Subcutaneous abdominal adipose tissue (tissue), 5 donors: ENCODE data around the gene SEH1L.
"Not testable (repeated sequence)": the region's sequence is repeated elsewhere in the genome, so short reads cannot be mapped to it uniquely, and the experiment has no call there.

Experiments
- H3K27ac ChIP-seq: one replicate; pipeline ENCODE4 v1.7.0; 2013; ENCODE audit warnings: low read depth, mild to moderate bottlenecking, inconsistent platforms, low read length, moderate library complexity
- H3K27me3 ChIP-seq, 5 donors: one replicate each; pipeline ENCODE4 v1.7.0; 2013; ENCODE audit warnings: low read length in 5 of 5, inconsistent platforms in 1 of 5; ENCODE audit not compliant: control insufficient read depth in 5 of 5, insufficient read depth in 4 of 5
- H3K36me3 ChIP-seq, 5 donors: one replicate each; pipeline ENCODE4 v1.7.0; 2013; ENCODE audit warnings: low read length in 5 of 5; ENCODE audit not compliant: control insufficient read depth in 5 of 5, insufficient read depth in 5 of 5
- H3K4me1 ChIP-seq, 5 donors: one replicate each; pipeline ENCODE4 v1.7.0; 2013; ENCODE audit warnings: low read length in 5 of 5, mild to moderate bottlenecking in 3 of 5, moderate library complexity in 1 of 5; ENCODE audit not compliant: control insufficient read depth in 5 of 5, insufficient read depth in 5 of 5
- H3K4me3 ChIP-seq, 5 donors: one replicate each; pipeline ENCODE4 v1.7.0; 2013; ENCODE audit warnings: low read length in 5 of 5, low read depth in 1 of 5
- H3K9ac ChIP-seq, 5 donors: one replicate each; pipeline ENCODE4 v1.7.0; 2013; ENCODE audit warnings: low read length in 5 of 5, mild to moderate bottlenecking in 4 of 5, moderate library complexity in 3 of 5
- H3K9me3 ChIP-seq, 5 donors: one replicate each; pipeline ENCODE4 v1.7.0; 2013; ENCODE audit warnings: low read length in 5 of 5; ENCODE audit not compliant: control insufficient read depth in 5 of 5
- donor health status: healthy.
- donor health status: healthy.
- donor health status: healthy.
- donor health status: healthy.
- donor health status: healthy.

SEH1L gene

GRCh38 chr18:12990967-12991820 is 43.4 kb downstream of the SEH1L start, which contains the start of gene CEP192:
TSS of gene CEP192 (plus strand) at chr18:12991362. CDS start at chr18:12999425, 8,063 bp downstream.
- Histone ChIP-seq H3K9me3 (no peaks in the 10 kb centered on the region), H3K27ac (peak within 1 kb of the TSS; percentile 91), H3K27me3 (no peaks in the 10 kb centered on the region), H3K9ac (peak within 1 kb of the TSS; percentile 70 to 87 (median 83)), H3K36me3 (peaks cover 0 to 5% (median 0%) of the 10 kb centered on the region in 5 donors), H3K4me1 (peaks cover 0 to 25% (median 20%) of the 10 kb centered on the region in 5 donors), H3K4me3 (peak within 1 kb of the TSS; percentile 85 to 96 (median 93))

GRCh38 chr18:12991821-12992179 is 44.0 kb downstream of the SEH1L start:
- Histone ChIP-seq H3K4me3 (peak overlapping the region; percentile 85 to 96 (median 92)), H3K27ac (peak overlapping the region; percentile 91), H3K4me1 (peaks cover 0 to 25% (median 22%) of the 10 kb centered on the region in 5 donors), H3K36me3 (peaks cover 0 to 5% (median 0%) of the 10 kb centered on the region in 5 donors), H3K27me3 (no peaks in the 10 kb centered on the region), H3K9ac (peak overlapping the region; percentile 70 to 87 (median 83)), H3K9me3 (no peaks in the 10 kb centered on the region)

GRCh38 chr18:12993439-12993838 is 45.6 kb downstream of the SEH1L start:
- Histone ChIP-seq H3K4me1 (peaks cover 0 to 25% (median 22%) of the 10 kb centered on the region in 5 donors), H3K27me3 (no peaks in the 10 kb centered on the region), H3K36me3 (no peaks in the 10 kb centered on the region), H3K4me3 (no peak overlapping the region), H3K9ac (no peak overlapping the region), H3K27ac (no peak overlapping the region), H3K9me3 (no peaks in the 10 kb centered on the region)

GRCh38 chr18:12995424-12995823 is 47.6 kb downstream of the SEH1L start:
- Histone ChIP-seq H3K4me3 (no peak overlapping the region), H3K4me1 (peaks cover 0 to 20% (median 17%) of the 10 kb centered on the region in 5 donors), H3K36me3 (peaks cover 0 to 5% (median 3%) of the 10 kb centered on the region in 5 donors), H3K27me3 (no peaks in the 10 kb centered on the region), H3K9ac (no peak overlapping the region), H3K9me3 (no peaks in the 10 kb centered on the region), H3K27ac (no peak overlapping the region)

DNA sequence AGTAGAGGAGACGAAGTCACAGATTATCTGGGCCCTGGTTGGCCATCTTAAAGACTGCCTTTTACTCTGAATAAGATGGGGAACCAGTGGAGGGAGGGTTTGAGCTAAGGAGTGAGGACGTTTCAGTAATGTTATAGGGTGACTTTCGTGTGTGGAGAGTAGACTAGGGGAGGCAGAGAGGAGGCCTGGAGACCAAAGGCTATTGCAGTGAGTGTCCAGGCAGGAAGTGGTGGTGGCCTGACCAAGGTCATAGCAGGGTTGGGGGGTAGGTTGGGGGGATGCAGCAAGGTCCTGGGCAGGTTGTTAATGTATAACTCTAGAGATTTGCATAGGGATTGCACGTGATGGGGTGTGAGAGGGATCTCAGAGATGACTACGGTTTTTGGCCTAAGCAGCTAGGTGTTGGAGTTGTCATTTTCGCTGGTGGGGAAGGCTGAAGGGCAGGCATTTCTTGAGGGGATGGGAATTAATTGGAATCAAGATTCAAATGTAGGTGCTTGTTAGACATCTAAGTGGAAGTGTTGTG is 48.2 kb downstream of the SEH1L start:
- H3K27ac ChIP-seq, result no peak overlapping the region
- H3K4me1 ChIP-seq, result peaks cover 0 to 16% (median 13%) of the 10 kb centered on the region in 5 donors
- peaks cover 0 to 7% (median 6%) of the 10 kb centered on the region in 5 donors for H3K36me3 ChIP-seq
- no peak overlapping the region for H3K4me3 ChIP-seq
- no peaks in the 10 kb centered on the region for H3K27me3 ChIP-seq
- H3K9me3 ChIP-seq, result no peaks in the 10 kb centered on the region
- no peak overlapping the region for H3K9ac ChIP-seq

DNA sequence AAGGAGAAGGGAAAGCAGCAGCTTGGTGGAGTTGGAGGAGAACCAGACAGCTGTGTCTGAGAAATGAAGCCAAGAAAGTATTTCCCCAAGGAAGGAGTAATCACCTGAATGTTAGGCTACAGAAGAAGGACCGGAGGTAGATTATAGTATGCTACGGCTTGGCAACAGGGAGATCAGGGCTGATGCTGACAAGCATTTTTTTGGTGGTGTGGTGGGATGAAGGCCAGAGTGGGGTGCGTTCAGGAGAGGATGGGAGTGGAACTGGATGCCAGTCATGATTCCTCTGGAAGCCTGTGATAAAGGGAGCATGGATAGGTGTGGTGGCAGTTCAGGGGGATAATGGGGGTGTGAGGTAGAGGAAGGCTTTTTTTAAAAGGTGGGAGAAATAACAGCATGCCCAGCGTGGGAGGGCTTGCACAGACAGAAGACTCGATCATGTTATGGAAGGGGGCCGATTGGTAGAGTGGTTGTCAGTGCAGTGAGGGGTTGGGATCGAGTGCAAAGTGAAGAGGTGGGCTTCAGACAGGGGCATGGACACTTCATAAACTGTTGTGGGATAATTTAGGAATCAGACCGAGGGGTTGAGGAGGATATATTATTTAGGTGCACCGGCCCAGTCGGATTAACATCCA is 49.0 kb downstream of the SEH1L start:
- no peak overlapping the region for H3K9ac ChIP-seq
- no peak overlapping the region for H3K4me3 ChIP-seq
- H3K9me3 ChIP-seq, result no peaks in the 10 kb centered on the region
- no peaks in the 10 kb centered on the region for H3K27me3 ChIP-seq
- H3K36me3 ChIP-seq, result peaks cover 4 to 13% (median 11%) of the 10 kb centered on the region in 5 donors
- H3K4me1 ChIP-seq, result peaks cover 0 to 13% (median 13%) of the 10 kb centered on the region in 5 donors
- no peak overlapping the region for H3K27ac ChIP-seq

DNA sequence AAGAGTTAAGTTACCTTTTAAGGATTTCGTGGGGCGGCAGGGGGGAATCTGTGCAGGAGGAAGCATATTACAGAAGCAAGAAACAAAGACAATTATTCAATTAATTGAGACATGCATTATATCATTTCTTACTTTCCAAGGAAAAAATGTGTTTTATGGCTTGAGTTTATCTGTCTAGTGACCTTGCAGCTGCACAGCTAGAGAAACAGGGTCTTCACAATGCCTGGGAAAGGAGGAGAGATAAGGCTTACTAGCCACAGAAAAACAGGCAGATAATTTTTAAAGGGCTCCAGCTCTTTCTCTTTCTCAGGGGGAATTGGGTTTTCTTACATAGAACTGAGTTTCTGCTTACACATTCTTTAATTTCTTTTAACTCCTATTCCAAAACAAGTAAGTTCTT is 49.5 kb downstream of the SEH1L start:
- H3K4me1 ChIP-seq, H3K4me3 ChIP-seq, H3K27me3 ChIP-seq, H3K9ac ChIP-seq, H3K9me3 ChIP-seq, H3K27ac ChIP-seq: not testable (repeated sequence)
- peaks cover 4 to 19% (median 11%) of the 10 kb centered on the region in 5 donors for H3K36me3 ChIP-seq

- Histone ChIP-seq H3K27ac (no peak overlapping the region), H3K9me3 (no peaks in the 10 kb centered on the region), H3K36me3 (peaks cover 4 to 19% (median 11%) of the 10 kb centered on the region in 5 donors), H3K4me1 (peaks cover 0 to 3% (median 0%) of the 10 kb centered on the region in 5 donors), H3K27me3 (no peaks in the 10 kb centered on the region), H3K9ac (no peak overlapping the region), H3K4me3 (no peak overlapping the region)
These were observed 50.7 kb downstream of the SEH1L start for GRCh38 chr18:12998332-12999060.

- peaks cover 6 to 33% (median 14%) of the 10 kb centered on the region in 5 donors for H3K36me3 ChIP-seq
- no peaks in the 10 kb centered on the region for H3K27me3 ChIP-seq
- H3K9me3 ChIP-seq, result no peaks in the 10 kb centered on the region
- no peak overlapping the region for H3K9ac ChIP-seq
- no peak overlapping the region for H3K4me3 ChIP-seq
- H3K27ac ChIP-seq, result no peak overlapping the region
- peaks cover 0 to 6% (median 0%) of the 10 kb centered on the region in 5 donors for H3K4me1 ChIP-seq
These were observed 55.7 kb downstream of the SEH1L start for GRCh38 chr18:13003466-13003896.
